ENCODE measurements around the gene CD2AP.

- TF ChIP-seq TAF1 (IDR thresholded peaks at IDR 0.05; ENCODE audit: low read depth, low read length), result no peak
- no peak for TF ChIP-seq POLR2A (IDR thresholded peaks at IDR 0.05; ENCODE audit: low read depth, low read length)
- TF ChIP-seq POLR2AphosphoS5 (IDR thresholded peaks at IDR 0.05; ENCODE audit: low read depth, low read length), result no peak
- no peak for TF ChIP-seq POU2F2 (IDR thresholded peaks at IDR 0.05; ENCODE audit: low read depth, low read length)
- no peak for TF ChIP-seq SPI1 (IDR thresholded peaks at IDR 0.05; ENCODE audit: low read depth, low read length)
- no peak for TF ChIP-seq PAX5 (IDR thresholded peaks at IDR 0.05; ENCODE audit: insufficient read depth, low read length, severe bottlenecking)
Observed at GRCh38 chr6:47447722-47448121, 29.9 kb upstream of the CD2AP start.

Data from GM12891 (cell line).